PC-3 (cell line): ENCODE measurements around the gene FAM222A.

Experiments used
- EZH2 ChIP-seq: fragments of 300-600 bp; sonication (generic); IDR thresholded peaks from one replicate; pipeline ENCODE4 v1.6.1; 2017; ENCODE audit warnings: antibody characterized with exemption, mild to moderate bottlenecking, low read length; ENCODE audit not compliant: unreplicated experiment
- EZH2phosphoT487 ChIP-seq: fragments of 300-600 bp; sonication (generic); IDR thresholded peaks from 2 replicates; pipeline ENCODE4 v1.6.1; 2018; ENCODE audit warnings: mild to moderate bottlenecking, antibody characterized with exemption, low read length, borderline replicate concordance
- TF ChIP-seq, protein P1 (sequence below): fragments of 300-600 bp; sonication (generic); conservative IDR thresholded peaks from 2 replicates; pipeline ENCODE4 v1.5.1; 2017; ENCODE audit warnings: antibody characterized with exemption, low read depth, mild to moderate bottlenecking, low read length

DNA sequence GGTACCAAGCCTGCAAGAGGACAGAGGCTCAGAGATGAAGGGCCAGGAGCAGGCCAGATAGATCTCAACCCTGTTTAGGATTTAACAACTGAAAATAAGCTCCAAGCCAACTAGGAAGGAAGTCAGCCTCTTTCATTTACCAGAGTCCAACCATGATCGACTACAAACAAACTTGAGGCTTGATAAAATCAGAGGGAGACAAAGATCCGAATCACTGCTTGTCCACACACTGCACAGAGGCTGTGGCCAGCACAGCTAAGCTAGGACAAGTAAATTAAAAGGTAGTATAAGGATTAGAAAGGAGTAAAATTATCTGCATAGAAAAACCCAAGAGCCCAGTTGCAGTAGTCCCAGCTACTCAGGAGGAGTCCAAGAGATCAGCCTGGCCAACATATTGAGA, 40.3 kb downstream of the FAM222A start:
- TF ChIP-seq, protein P1, sequence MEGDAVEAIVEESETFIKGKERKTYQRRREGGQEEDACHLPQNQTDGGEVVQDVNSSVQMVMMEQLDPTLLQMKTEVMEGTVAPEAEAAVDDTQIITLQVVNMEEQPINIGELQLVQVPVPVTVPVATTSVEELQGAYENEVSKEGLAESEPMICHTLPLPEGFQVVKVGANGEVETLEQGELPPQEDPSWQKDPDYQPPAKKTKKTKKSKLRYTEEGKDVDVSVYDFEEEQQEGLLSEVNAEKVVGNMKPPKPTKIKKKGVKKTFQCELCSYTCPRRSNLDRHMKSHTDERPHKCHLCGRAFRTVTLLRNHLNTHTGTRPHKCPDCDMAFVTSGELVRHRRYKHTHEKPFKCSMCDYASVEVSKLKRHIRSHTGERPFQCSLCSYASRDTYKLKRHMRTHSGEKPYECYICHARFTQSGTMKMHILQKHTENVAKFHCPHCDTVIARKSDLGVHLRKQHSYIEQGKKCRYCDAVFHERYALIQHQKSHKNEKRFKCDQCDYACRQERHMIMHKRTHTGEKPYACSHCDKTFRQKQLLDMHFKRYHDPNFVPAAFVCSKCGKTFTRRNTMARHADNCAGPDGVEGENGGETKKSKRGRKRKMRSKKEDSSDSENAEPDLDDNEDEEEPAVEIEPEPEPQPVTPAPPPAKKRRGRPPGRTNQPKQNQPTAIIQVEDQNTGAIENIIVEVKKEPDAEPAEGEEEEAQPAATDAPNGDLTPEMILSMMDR = no peak
- TF ChIP-seq EZH2phosphoT487 (no peak), EZH2 (no peak)
